GM12878 (cell line): Measurements from ENCODE around the gene SALL4. TPM values are rescaled to one million over a fixed set of nuclear protein-coding genes. Genes with fewer than 3 reads are reported as not detected.

Experiments used
- ATAC-seq: fragments of 200-7000 bp; cut with Tn5 transposase; 3 replicates; pipeline ENCODE4 v1.9.1; 2020; ENCODE audit warnings: mild to moderate bottlenecking, moderate library complexity
- BruUV-seq: library from RNA; stranded (reverse); fragments of 400-500 nt; replicated peaks from 2 replicates; lab custom pipeline; 2021; lab: Mats Ljungman, UMichigan
- CTCF ChIA-PET: fragments of 300-600 bp; sonication (Branson Sonifier 250); formaldehyde crosslinking; extraction: SDS; loops from one replicate; lab custom pipeline; 2021; ENCODE audit warnings: inconsistent platforms; lab: Yijun Ruan, JAX
- POLR2A ChIA-PET: fragments of 350-600 bp; formaldehyde crosslinking; extraction: SDS; loops from one replicate; lab custom pipeline; 2021; ENCODE audit warnings: inconsistent platforms; lab: Charles Lee
- RAD21 ChIA-PET: fragments of 300-600 bp; sonication (Branson Sonifier 250); formaldehyde crosslinking; loops from one replicate; lab custom pipeline; 2023; ENCODE audit warnings: antibody characterized with exemption; ENCODE audit not compliant: unreplicated experiment; lab: Charles Lee
- SMC1A ChIA-PET: fragments of 300-600 bp; sonication (Branson Sonifier 250); formaldehyde crosslinking; loops from one replicate; lab custom pipeline; 2023; ENCODE audit not compliant: unreplicated experiment, uncharacterized antibody; lab: Charles Lee
- DNase-seq: peaks from one replicate; pipeline ENCODE4 v3.0.0-alpha.2; 2011; ENCODE audit warnings: low read depth, low spot score
- FAIRE-seq: peaks from 3 replicates; lab custom pipeline; 2011; peaks lifted over from hg19 to GRCh38; lab: Jason Lieb, UNC
- H2AFZ ChIP-seq: 2 replicates; pipeline ENCODE4 v1.6.0; 2011; ENCODE audit warnings: low read depth, low read length, control low read depth; ENCODE audit not compliant: control insufficient read depth
- H3K27ac ChIP-seq: 2 replicates; pipeline ENCODE4 v1.5.1; 2011; ENCODE audit warnings: control low read depth; ENCODE audit not compliant: control insufficient read depth, insufficient read depth
- H3K27me3 ChIP-seq, 2 experiments: replicated peaks in 1 of 2; 2 replicates each; pipeline versions ENCODE4 v1.6.0 to v1.6.1; 2011; ENCODE audit warnings: low read length in 1 of 2; ENCODE audit not compliant: control insufficient read depth in 2 of 2, insufficient read depth in 2 of 2
- H3K36me3 ChIP-seq, 2 experiments: 2 replicates each; pipeline ENCODE4 v1.5.1; 2011; ENCODE audit warnings: low read length in 1 of 2; ENCODE audit not compliant: control insufficient read depth in 2 of 2, insufficient read depth in 2 of 2
- H3K4me1 ChIP-seq: 2 replicates; pipeline ENCODE4 v1.6.1; 2011; ENCODE audit warnings: mild to moderate bottlenecking, low read length, moderate library complexity, mixed read lengths; ENCODE audit not compliant: control insufficient read depth, insufficient read depth
- H3K4me2 ChIP-seq: 2 replicates; pipeline ENCODE4 v1.6.0; 2011; ENCODE audit warnings: control low read depth; ENCODE audit not compliant: control insufficient read depth, insufficient read depth
- H3K4me3 ChIP-seq: fragments of 200-600 bp; sonication (generic); 2 replicates; pipeline ENCODE4 v1.5.1; 2016
- H3K79me2 ChIP-seq: 2 replicates; pipeline ENCODE4 v1.6.0; 2011; ENCODE audit warnings: low read length; ENCODE audit not compliant: control insufficient read depth, insufficient read depth
- H3K9ac ChIP-seq: 2 replicates; pipeline ENCODE4 v1.8.0; 2011; ENCODE audit warnings: low read length, control low read depth, mixed read lengths; ENCODE audit not compliant: control insufficient read depth, insufficient read depth
- H3K9me3 ChIP-seq: replicated peaks from 3 replicates; pipeline ENCODE4 v1.5.1; 2011; ENCODE audit warnings: mild to moderate bottlenecking, low read length; ENCODE audit not compliant: control insufficient read depth, insufficient read depth
- H4K20me1 ChIP-seq: 2 replicates; pipeline ENCODE4 v1.6.0; 2011; ENCODE audit not compliant: control insufficient read depth, insufficient read depth
- CBX3 ChIP-seq: fragments of 200-600 bp; sonication (generic); IDR thresholded peaks from 2 replicates; pipeline ENCODE4 v1.6.1; 2016; ENCODE audit warnings: low read depth, borderline replicate concordance
- CEBPZ ChIP-seq: fragments of 150-350 bp; IDR thresholded peaks from 2 replicates; pipeline ENCODE4 v1.6.1; 2016; ENCODE audit warnings: low read depth, low read length
- EP300 ChIP-seq, 2 experiments: fragments of 150-350 bp in 1 of 2; IDR thresholded peaks; 2 replicates each; pipeline ENCODE4 v1.6.1; 2011 to 2012; ENCODE audit warnings: low read depth in 2 of 2, low read length in 2 of 2, borderline replicate concordance in 1 of 2, improper control_type of control experiment in 1 of 2, inconsistent platforms in 1 of 2; ENCODE audit not compliant: control insufficient read depth in 1 of 2
- FOXK2 ChIP-seq: fragments of 450-650 bp; IDR thresholded peaks from 2 replicates; pipeline ENCODE4 v1.6.1; 2017; ENCODE audit warnings: mild to moderate bottlenecking, moderate library complexity
- IRF3 ChIP-seq: fragments of 450-650 bp; IDR thresholded peaks from 2 replicates; pipeline ENCODE4 v1.6.1; 2014; ENCODE audit warnings: mild to moderate bottlenecking
- MXI1 ChIP-seq: fragments of 150-350 bp; IDR thresholded peaks from 2 replicates; pipeline ENCODE4 v1.6.1; 2011; ENCODE audit warnings: low read depth, mild to moderate bottlenecking, inconsistent platforms, low read length, improper control_type of control experiment
- POU2F2 ChIP-seq: IDR thresholded peaks from 3 replicates; pipeline ENCODE4 v1.6.1; 2011; ENCODE audit warnings: low read depth, mild to moderate bottlenecking, low read length, borderline replicate concordance
- RB1 ChIP-seq: fragments of 450-650 bp; formaldehyde crosslinking; IDR thresholded peaks from 2 replicates; pipeline ENCODE4 v1.6.1; 2017; ENCODE audit warnings: mild to moderate bottlenecking, borderline replicate concordance
- SIX5 ChIP-seq: IDR thresholded peaks from 2 replicates; pipeline ENCODE4 v1.6.1; 2011; ENCODE audit warnings: mild to moderate bottlenecking, low read depth, low read length, moderate library complexity; ENCODE audit not compliant: severe bottlenecking
- TBL1XR1 ChIP-seq: IDR thresholded peaks from 2 replicates; pipeline ENCODE4 v1.6.1; 2012; ENCODE audit warnings: low read depth, low read length, improper control_type of control experiment
- ZBTB40 ChIP-seq: fragments of 450-650 bp; IDR thresholded peaks from 2 replicates; pipeline ENCODE4 v1.6.1; 2016; ENCODE audit warnings: mild to moderate bottlenecking, moderate library complexity, borderline replicate concordance
- ZNF24 ChIP-seq: fragments of 450-650 bp; IDR thresholded peaks from 2 replicates; pipeline ENCODE4 v1.6.1; 2017; ENCODE audit warnings: antibody characterized with exemption, mild to moderate bottlenecking
- WGBS: methylation state at CpG from one replicate; pipeline ENCODE4 v1.1.6; 2016; ENCODE audit warnings: low lambda C conversion rate; ENCODE audit not compliant: insufficient replicate concordance, insufficient coverage; ENCODE audit errors: missing lambda C conversion rate; 5-methylcytosine and 5-hydroxymethylcytosine counted together
- in situ Hi-C: fragments of 300-500 bp; cut with MboI; formaldehyde crosslinking; loops from 9 replicates; pipeline ENCODE4 v1.14.3; 2018; ENCODE audit warnings: mixed read lengths
- intact Hi-C: fragments of 100-400 bp; cut with micrococcal nuclease; formaldehyde crosslinking; loops from one replicate; pipeline ENCODE4 v1.14.2; 2022; ENCODE audit not compliant: unreplicated experiment
- polyA plus RNA-seq, 11 experiments: library from polyadenylated mRNA; depleted of rRNA in 4 of 11; unstranded in 6 of 11; stranded (reverse) in 5 of 11; fragments of >200 nt; fragmentation: Nextera tagmentation in 4 of 11; fragmentation: Illumina TruSeq in 1 of 11; extraction: Ambion mirVana in 4 of 11; extraction: Trizol in 1 of 11; gene quantifications; 1 replicate in 1 of 11; 2 replicates in 10 of 11; pipeline versions ENCODE4 v1.2.1 to v1.2.3, GENCODE V29; 2011 to 2016; ENCODE audit warnings: inconsistent platforms in 2 of 11, missing spikeins in 2 of 11, low read depth in 1 of 11
- total RNA-seq, 4 experiments: library from RNA; depleted of rRNA in 3 of 4; stranded (reverse); fragments of >200 nt in 3 of 4; fragmentation: Illumina TruSeq in 1 of 4; extraction: Trizol in 1 of 4; gene quantifications; 2 replicates each; pipeline versions ENCODE4 v1.2.1 to v1.2.3, GENCODE V29; 2013 to 2021
- TF ChIP-seq, protein P1 (sequence below): fragments of 150-350 bp; IDR thresholded peaks from 2 replicates; pipeline ENCODE4 v1.6.1; 2014; ENCODE audit warnings: mild to moderate bottlenecking, low read depth, low read length

The SALL4 gene
- total and polyA plus RNA-seq, 10 of the 15 experiments (the other 5 are each of a cell fraction or from before 2014, with no cell fraction given): 0.08 to 1.1 (median 0.23) TPM; not detected in 7

GRCh38 chr20:51837436-51837835 is 35.1 kb upstream of the SALL4 start (continued):
- TF ChIP-seq ZBTB40: no peak

- Histone ChIP-seq H3K27me3 (peaks cover 0 to 1% of the 10 kb centered on the region in 2 experiments; a peak in 1 of 4 replicates), H4K20me1 (no peaks in the 10 kb centered on the region), H3K4me3 (no peak overlapping the region), H3K27ac (no peak overlapping the region), H3K4me2 (no peak overlapping the region), H3K9me3 (no peaks in the 10 kb centered on the region), H3K4me1 (no peaks in the 10 kb centered on the region; the same call in 1 of the 2 replicates), H2AFZ (no peak overlapping the region), H3K79me2 (no peaks in the 10 kb centered on the region), H3K36me3 (no peaks in the 10 kb centered on the region), H3K9ac (no peak overlapping the region)
- in situ Hi-C loops: no loop called here
- ATAC-seq (no peak), DNase-seq (no peak)
- ChIA-PET POLR2A (no interaction called here), SMC1A (no interaction called here), CTCF (no interaction called here), RAD21 (no interaction called here)
- intact Hi-C loops: no loop called here
- WGBS: 35% methylated on average over 6 of the region's 6 CpGs
- no TSS peak for BruUV-seq
- TF ChIP-seq IRF3 (no peak), TBL1XR1 (no peak), MXI1 (no peak), CBX3 (no peak), CEBPZ (no peak), POU2F2 (no peak), FOXK2 (no peak), EP300 (IDR thresholded peaks at IDR 0.05; ENCODE audit: borderline replicate concordance in 1 of 2, control insufficient read depth in 1 of 2, low read depth in 2 of 2, low read length in 2 of 2) (no peak), RB1 (no peak), ZNF24 (no peak), SIX5 (no peak)
- TF ChIP-seq, protein P1, sequence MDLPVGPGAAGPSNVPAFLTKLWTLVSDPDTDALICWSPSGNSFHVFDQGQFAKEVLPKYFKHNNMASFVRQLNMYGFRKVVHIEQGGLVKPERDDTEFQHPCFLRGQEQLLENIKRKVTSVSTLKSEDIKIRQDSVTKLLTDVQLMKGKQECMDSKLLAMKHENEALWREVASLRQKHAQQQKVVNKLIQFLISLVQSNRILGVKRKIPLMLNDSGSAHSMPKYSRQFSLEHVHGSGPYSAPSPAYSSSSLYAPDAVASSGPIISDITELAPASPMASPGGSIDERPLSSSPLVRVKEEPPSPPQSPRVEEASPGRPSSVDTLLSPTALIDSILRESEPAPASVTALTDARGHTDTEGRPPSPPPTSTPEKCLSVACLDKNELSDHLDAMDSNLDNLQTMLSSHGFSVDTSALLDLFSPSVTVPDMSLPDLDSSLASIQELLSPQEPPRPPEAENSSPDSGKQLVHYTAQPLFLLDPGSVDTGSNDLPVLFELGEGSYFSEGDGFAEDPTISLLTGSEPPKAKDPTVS: no peak
- TF ChIP-seq, all 136 proteins: peak for 0
- no peak for FAIRE-seq
These were observed 31.0 kb upstream of the SALL4 start for GRCh38 chr20:51833326-51833725.
